GM12872 (cell line): ENCODE measurements around the gene AOAH.

Experiments
- TF ChIP-seq, protein P1 (sequence below): IDR thresholded peaks from 3 replicates; pipeline ENCODE4 v1.5.1; 2011; ENCODE audit warnings: low read depth, mild to moderate bottlenecking, low read length, moderate library complexity; ENCODE audit not compliant: insufficient read depth

AOAH gene

DNA sequence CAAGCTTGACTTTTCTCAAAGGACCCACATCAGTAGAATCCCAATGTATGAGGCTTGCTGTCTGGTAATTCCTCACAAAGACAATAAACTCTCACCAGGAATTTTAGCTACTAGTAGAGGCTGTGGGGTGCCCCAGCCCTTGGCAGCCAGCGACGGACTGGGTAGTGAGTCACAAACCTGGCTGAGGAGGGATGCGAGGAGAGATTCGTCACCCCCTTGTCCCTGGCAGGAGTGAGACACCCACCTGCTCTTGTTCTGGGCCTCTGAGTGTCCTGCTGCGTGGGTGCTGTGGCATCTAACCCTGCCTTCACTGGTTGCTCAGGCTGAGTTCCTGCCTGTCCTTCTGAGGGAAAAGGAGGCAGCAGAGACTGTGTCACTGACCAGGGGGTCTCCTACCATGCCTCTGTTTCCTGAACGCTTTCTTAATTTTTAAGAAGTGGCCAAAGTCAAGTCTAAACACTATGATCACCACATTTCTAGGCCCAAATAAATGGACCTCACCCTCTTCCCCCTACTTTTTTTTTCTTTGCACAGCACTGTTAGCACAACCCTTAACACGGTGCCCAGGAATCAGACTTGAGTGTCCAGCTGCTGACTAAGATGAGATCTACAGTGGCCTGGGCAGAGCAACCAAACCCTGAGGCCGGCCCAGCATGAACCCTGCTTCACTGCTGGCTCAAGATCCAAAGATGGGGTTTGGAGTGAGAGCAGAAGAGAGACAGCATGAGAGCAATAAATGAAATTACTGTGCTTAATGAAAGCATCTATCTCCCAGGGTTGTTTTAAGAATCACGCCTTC lies 188.2 kb downstream of the AOAH start:
- TF ChIP-seq, protein P1, sequence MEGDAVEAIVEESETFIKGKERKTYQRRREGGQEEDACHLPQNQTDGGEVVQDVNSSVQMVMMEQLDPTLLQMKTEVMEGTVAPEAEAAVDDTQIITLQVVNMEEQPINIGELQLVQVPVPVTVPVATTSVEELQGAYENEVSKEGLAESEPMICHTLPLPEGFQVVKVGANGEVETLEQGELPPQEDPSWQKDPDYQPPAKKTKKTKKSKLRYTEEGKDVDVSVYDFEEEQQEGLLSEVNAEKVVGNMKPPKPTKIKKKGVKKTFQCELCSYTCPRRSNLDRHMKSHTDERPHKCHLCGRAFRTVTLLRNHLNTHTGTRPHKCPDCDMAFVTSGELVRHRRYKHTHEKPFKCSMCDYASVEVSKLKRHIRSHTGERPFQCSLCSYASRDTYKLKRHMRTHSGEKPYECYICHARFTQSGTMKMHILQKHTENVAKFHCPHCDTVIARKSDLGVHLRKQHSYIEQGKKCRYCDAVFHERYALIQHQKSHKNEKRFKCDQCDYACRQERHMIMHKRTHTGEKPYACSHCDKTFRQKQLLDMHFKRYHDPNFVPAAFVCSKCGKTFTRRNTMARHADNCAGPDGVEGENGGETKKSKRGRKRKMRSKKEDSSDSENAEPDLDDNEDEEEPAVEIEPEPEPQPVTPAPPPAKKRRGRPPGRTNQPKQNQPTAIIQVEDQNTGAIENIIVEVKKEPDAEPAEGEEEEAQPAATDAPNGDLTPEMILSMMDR = no peak

DNA sequence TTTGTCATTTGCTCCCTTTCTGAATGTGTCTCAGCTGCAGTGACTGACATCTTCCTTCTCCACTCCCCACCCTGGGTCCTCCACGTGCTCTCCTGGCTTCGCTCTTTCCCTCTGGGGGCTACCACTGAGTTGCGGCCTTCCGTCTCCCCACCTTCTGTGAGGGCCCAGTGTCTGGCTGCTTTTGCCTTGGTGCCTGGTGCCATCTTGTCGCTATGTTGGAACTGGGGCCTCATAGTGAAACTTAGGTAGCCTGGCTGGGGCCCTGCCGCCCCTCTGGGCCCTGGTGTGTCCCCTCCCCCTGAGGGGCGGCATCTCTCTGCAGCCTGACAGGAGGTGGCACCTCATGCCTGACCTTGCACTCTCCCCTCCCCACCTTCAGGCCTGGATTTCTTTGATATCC lies 190.6 kb downstream of the AOAH start:
- TF ChIP-seq, protein P1 = no peak

DNA sequence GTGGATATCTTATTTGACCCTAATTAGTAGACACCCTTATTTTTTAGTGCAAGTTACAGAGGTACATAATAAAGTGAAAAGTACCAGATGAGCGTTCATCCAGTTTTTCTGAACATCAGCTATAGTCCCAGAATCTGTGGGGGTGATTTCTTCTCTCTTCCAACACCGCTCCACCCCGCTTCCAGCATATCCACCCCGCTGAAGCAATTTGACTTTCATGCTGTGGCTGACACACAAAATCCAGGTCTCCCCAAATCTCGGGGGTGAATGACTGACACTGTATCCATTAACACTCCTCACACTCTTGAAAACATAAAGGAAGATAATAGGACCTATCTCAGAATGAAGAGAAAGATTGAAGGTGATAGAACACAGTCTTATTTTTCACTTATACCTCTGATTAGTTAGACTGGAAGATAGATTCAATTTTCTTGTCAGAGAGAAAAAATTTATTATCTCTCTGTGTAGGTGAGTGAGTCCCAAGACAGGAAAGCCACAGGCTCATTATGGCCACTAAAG lies 191.3 kb downstream of the AOAH start:
- TF ChIP-seq, protein P1 = no peak

GRCh38 chr7:36531951-36532350 lies 192.3 kb downstream of the AOAH start:
- TF ChIP-seq, protein P1 = no peak

GRCh38 chr7:36530456-36530855 lies 193.8 kb downstream of the AOAH start:
- TF ChIP-seq, protein P1 = no peak

- TF ChIP-seq, protein P1 = no peak
Measured at GRCh38 chr7:36527549-36527913, 196.8 kb downstream of the AOAH start.

DNA sequence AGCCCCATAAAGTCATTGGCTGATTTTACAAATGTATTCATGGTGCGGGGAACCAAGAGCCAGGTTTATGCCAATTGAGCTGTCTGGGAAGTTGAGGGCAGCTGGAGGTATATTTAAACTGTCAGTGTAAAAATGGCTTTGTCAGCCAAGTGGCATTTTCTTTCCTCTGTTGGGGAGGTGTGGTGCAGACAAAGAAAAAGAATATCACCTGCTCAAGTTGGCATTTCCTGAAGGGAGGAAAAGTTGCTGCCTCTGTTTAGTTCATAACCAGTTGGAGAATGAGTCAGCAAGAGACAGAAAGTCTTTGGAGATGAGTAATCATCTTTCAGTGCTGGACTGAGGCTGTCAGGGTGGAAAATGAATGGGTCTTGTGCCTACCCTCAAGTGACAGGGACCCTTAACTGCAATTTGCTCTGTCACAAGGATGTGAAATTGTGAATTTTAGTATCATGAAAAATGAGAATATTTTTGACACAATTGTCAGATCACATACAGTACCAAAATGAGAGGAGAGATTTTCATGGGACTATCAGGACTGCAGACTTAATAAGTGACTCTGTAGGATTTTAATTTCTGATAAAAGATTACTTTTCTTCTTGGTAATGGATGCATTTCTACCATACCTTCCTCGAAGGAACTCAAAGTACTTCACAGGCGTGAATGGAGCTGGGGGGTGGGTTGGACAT lies 197.3 kb downstream of the AOAH start:
- TF ChIP-seq, protein P1 = no peak
